ENCODE results near the gene RBP3. TPM values are rescaled to one million over a fixed set of nuclear protein-coding genes. Genes with fewer than 3 reads are reported as not detected.

RBP3 gene
- total and polyA plus RNA-seq, 2 experiments from 2014 or later: 0.53 to 1.3 TPM

GRCh38 chr10:47301833-47302232 lies 46.3 kb upstream of the RBP3 start:
- TF ChIP-seq CTCF (IDR thresholded peaks at IDR 0.05; ENCODE audit: poor library complexity) (no peak), EZH2phosphoT487 (IDR thresholded peaks at IDR 0.05; ENCODE audit: low read depth, severe bottlenecking, unreplicated experiment) (no peak), EZH2 (IDR thresholded peaks at IDR 0.05; ENCODE audit: borderline replicate concordance) (no peak)
- no peaks in the 10 kb centered on the region for H4K20me1 ChIP-seq (ENCODE audit: insufficient read depth, poor library complexity, severe bottlenecking)
- peaks cover 63% of the 10 kb centered on the region for H3K27me3 ChIP-seq
- H3K9me2 ChIP-seq (replicated peaks; ENCODE audit: insufficient read depth): no peaks in the 10 kb centered on the region
- H3K27ac ChIP-seq: no peak overlapping the region
- no peaks in the 10 kb centered on the region for H3K79me2 ChIP-seq
- DNase-seq (ENCODE audit: low spot score): no peak
- H3K4me2 ChIP-seq: peak overlapping the region; percentile 97
- H3K4me1 ChIP-seq (ENCODE audit: insufficient read depth): peaks cover 8% of the 10 kb centered on the region
- no peak overlapping the region for H2AFZ ChIP-seq
- H3K4me3 ChIP-seq: no peak overlapping the region
- no peaks in the 10 kb centered on the region for H3K9me3 ChIP-seq (ENCODE audit: low read depth)
- H3K36me3 ChIP-seq (replicated peaks; ENCODE audit: insufficient read depth, low read depth): no peaks in the 10 kb centered on the region
- 92% methylated on average over 2 of the region's 2 CpGs for WGBS (ENCODE audit: low lambda C conversion rate, missing lambda C conversion rate)

GRCh38 chr10:47303105-47303504 lies 45.1 kb upstream of the RBP3 start:
- TF ChIP-seq EZH2phosphoT487 (IDR thresholded peaks at IDR 0.05; ENCODE audit: low read depth, severe bottlenecking, unreplicated experiment): no peak
- no peak for TF ChIP-seq EZH2 (IDR thresholded peaks at IDR 0.05; ENCODE audit: borderline replicate concordance)
- no peak for TF ChIP-seq CTCF (IDR thresholded peaks at IDR 0.05; ENCODE audit: poor library complexity)
- Histone ChIP-seq H2AFZ (no peak overlapping the region), H3K4me1 (ENCODE audit: insufficient read depth) (peaks cover 8% of the 10 kb centered on the region), H3K9me2 (replicated peaks; ENCODE audit: insufficient read depth) (no peaks in the 10 kb centered on the region), H3K9me3 (ENCODE audit: low read depth) (no peaks in the 10 kb centered on the region), H3K4me2 (no peak overlapping the region), H3K4me3 (no peak overlapping the region), H4K20me1 (ENCODE audit: insufficient read depth, poor library complexity, severe bottlenecking) (no peaks in the 10 kb centered on the region), H3K27ac (no peak overlapping the region), H3K27me3 (peaks cover 50% of the 10 kb centered on the region), H3K79me2 (no peaks in the 10 kb centered on the region), H3K36me3 (replicated peaks; ENCODE audit: insufficient read depth, low read depth) (no peaks in the 10 kb centered on the region)
- no peak for DNase-seq (ENCODE audit: low spot score)
- WGBS (ENCODE audit: low lambda C conversion rate, missing lambda C conversion rate): 90% methylated on average over 7 of the region's 7 CpGs

- Histone ChIP-seq H3K4me3 (no peak overlapping the region), H3K4me1 (ENCODE audit: insufficient read depth) (peaks cover 13% of the 10 kb centered on the region), H3K4me2 (no peak overlapping the region), H3K27ac (no peak overlapping the region), H3K36me3 (replicated peaks; ENCODE audit: insufficient read depth, low read depth) (no peaks in the 10 kb centered on the region), H3K79me2 (no peaks in the 10 kb centered on the region), H3K27me3 (peaks cover 48% of the 10 kb centered on the region), H3K9me2 (replicated peaks; ENCODE audit: insufficient read depth) (no peaks in the 10 kb centered on the region), H2AFZ (no peak overlapping the region), H3K9me3 (ENCODE audit: low read depth) (no peaks in the 10 kb centered on the region), H4K20me1 (ENCODE audit: insufficient read depth, poor library complexity, severe bottlenecking) (no peaks in the 10 kb centered on the region)
- 87% methylated on average over 6 of the region's 6 CpGs for WGBS (ENCODE audit: low lambda C conversion rate, missing lambda C conversion rate)
- no peak for DNase-seq (ENCODE audit: low spot score)
- no peak for TF ChIP-seq EZH2phosphoT487 (IDR thresholded peaks at IDR 0.05; ENCODE audit: low read depth, severe bottlenecking, unreplicated experiment)
- TF ChIP-seq CTCF (IDR thresholded peaks at IDR 0.05; ENCODE audit: poor library complexity): no peak
- no peak for TF ChIP-seq EZH2 (IDR thresholded peaks at IDR 0.05; ENCODE audit: borderline replicate concordance)
Observed at GRCh38 chr10:47303866-47304265, 44.3 kb upstream of the RBP3 start.

- Histone ChIP-seq H3K79me2 (no peaks in the 10 kb centered on the region), H3K9me2 (replicated peaks; ENCODE audit: insufficient read depth) (no peaks in the 10 kb centered on the region), H3K4me3 (no peak overlapping the region), H3K4me2 (no peak overlapping the region), H2AFZ (no peak overlapping the region), H3K4me1 (ENCODE audit: insufficient read depth) (peaks cover 16% of the 10 kb centered on the region), H3K27ac (no peak overlapping the region), H3K9me3 (ENCODE audit: low read depth) (no peaks in the 10 kb centered on the region), H3K36me3 (replicated peaks; ENCODE audit: insufficient read depth, low read depth) (no peaks in the 10 kb centered on the region), H3K27me3 (peaks cover 32% of the 10 kb centered on the region), H4K20me1 (ENCODE audit: insufficient read depth, poor library complexity, severe bottlenecking) (no peaks in the 10 kb centered on the region)
- 53% methylated on average over 2 of the region's 2 CpGs for WGBS (ENCODE audit: low lambda C conversion rate, missing lambda C conversion rate)
- TF ChIP-seq CTCF (IDR thresholded peaks at IDR 0.05; ENCODE audit: poor library complexity): no peak
- no peak for TF ChIP-seq EZH2phosphoT487 (IDR thresholded peaks at IDR 0.05; ENCODE audit: low read depth, severe bottlenecking, unreplicated experiment)
- TF ChIP-seq EZH2 (IDR thresholded peaks at IDR 0.05; ENCODE audit: borderline replicate concordance): no peak
- DNase-seq (ENCODE audit: low spot score): no peak
Observed at GRCh38 chr10:47305566-47305965, 42.6 kb upstream of the RBP3 start.

All from hepatocyte (in vitro differentiated cells).